Subcutaneous adipose tissue (tissue), 4 donors: ENCODE measurements around the gene MUC21. TPM values are rescaled to one million over a fixed set of nuclear protein-coding genes. Genes with fewer than 3 reads are reported as not detected.

ENCODE experiments used
- CTCF ChIP-seq: fragments of 450-650 bp; IDR thresholded peaks from one replicate; pipeline ENCODE4 v1.5.1; 2016; ENCODE audit warnings: low read depth, mild to moderate bottlenecking, control low read depth, antibody characterized with exemption, moderate library complexity
- total RNA-seq, 4 donors: library from RNA; depleted of rRNA; stranded (reverse); fragments of >200 nt; gene quantifications; one replicate each; pipeline ENCODE4 v1.1.0, GENCODE V29; 2016

Gene MUC21
- not detected for total RNA-seq

DNA sequence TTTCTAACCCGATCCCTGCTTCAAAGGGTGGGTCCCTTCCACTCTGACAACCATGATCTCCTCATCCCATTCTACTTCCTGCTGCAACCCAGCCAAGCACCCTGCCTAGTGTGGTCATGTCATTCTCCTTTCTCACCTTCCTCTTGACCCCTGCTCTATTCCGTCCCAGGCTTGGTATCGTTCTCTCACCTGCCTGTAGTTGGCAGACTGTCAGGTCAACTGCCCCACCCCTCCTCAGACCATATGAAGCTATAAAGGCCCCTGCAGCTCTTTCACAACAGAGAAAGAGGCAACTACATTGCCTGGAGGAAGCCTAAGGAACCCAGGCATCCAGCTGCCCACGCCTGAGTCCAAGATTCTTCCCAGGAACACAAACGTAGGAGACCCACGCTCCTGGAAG, at the start of gene MUC21:
Gene MUC21, plus strand, starts transcription at position 280 of the 400 bp plus-strand sequence. CDS start 241 bp downstream, outside the sequence.
- no peak for TF ChIP-seq CTCF

GRCh38 chr6:30935018-30935417, 48.5 kb upstream of the MUC21 start:
- TF ChIP-seq CTCF: no peak

- TF ChIP-seq CTCF: no peak
Observed at GRCh38 chr6:30937265-30937664, 46.3 kb upstream of the MUC21 start.

DNA sequence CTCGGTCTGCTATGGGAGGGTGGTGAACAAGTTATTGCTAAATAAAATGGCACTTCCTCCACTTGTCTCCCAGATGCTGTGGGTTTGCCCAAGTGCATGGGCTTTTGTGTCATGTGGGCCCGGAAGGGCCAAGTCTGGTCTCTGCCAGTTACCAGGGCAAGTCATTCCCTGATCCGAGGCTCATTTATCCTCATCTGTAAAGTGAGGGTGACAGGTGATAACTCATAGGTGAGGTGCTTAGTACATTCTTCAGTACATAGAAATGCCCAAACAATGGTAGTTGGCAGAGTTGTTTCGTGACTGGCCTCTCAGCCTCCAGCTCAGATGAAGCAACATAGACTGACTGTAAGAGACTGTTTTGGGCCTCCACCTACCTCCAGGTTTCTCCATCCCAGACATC, 44.8 kb upstream of the MUC21 start:
- TF ChIP-seq CTCF: no peak

DNA sequence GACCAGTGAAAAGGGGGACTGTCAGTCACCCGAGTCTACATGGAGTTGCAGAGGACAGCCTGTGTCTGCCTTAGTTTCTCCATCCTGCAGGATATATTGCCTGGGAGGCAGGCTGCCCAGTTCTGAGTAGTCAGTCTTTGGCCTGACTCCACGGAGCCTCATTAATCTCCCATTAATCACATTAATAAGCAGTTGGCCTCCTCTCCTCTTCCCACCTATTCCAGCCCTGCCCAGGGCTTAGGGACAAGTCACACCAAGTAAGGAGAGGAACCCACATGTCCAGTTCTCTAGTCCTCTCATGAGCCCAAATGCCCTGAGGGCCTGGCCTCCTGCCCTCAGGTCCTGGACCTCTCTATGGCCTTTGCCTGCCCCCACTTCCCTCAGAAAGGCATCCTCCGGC, 44.0 kb upstream of the MUC21 start:
- TF ChIP-seq CTCF: no peak

GRCh38 chr6:30940361-30940986, 43.0 kb upstream of the MUC21 start, which contains the start of gene MUCL3:
Gene MUCL3 (plus strand): TSS chr6:30940973. CDS start chr6:30941000, 27 bp downstream.
- TF ChIP-seq CTCF: no peak

GRCh38 chr6:30942338-30943060, 41.0 kb upstream of the MUC21 start:
- no peak for TF ChIP-seq CTCF
